Effector CD8-positive, alpha-beta T cell (primary cell): ENCODE results near the gene PRPF40A.
"Not testable (repeated sequence)": the region's sequence is repeated elsewhere in the genome, so short reads cannot be mapped to it uniquely, and the experiment has no call there.

Experiments
- DNase-seq: peaks from one replicate; lab custom pipeline; 2025; lab: John Stamatoyannopoulos, UW
- total RNA-seq, 4 experiments: gene quantifications; one replicate each; lab custom pipeline; 2026; lab: John Stamatoyannopoulos, UW

PRPF40A gene
- total RNA-seq, result 219 to 278 (median 252) reads per million in 4 experiments

DNA sequence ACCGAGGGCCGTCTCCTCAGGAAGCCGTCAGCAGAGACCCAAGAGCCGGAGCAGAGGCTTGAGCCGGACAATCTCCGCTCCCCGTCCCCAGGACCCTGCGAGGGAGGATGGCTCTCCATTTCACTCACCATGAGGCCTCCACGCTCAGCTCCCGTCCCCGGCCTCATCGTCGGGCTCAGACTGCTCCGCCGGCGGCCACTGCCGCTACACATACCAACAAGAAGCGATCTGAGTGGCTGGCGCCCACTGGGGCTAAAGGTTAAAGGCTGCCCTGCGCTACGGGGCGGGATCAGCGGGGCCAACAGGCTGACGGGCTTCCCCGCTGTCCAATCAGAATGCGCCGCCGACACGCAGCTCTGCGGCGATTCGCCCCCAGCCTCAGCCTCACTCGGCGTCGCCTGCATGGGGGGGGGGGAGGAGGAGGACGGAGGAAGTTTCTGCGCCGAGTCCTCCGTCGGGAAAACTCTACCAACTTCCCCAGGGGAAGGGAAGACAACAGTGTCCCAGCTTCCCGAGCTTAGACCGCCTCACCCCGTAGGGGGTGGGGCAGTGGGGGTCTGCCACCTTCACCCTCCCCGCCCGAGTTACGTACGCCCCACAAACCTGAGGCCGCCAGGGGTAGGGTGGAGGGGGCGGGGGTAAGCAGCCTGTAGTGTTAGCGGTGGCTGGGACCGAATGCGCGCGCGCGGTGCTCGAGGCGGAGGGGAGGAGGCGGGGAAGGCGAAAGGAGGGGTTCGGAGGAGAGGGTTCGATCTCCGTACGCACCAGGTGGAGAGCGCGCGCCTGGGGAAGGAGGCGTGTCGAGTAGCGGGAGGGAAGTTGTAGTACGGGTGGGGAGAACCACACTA is at the start of gene PRPF40A:
PRPF40A (minus strand) TSS at position 234 of the 848 bp plus-strand sequence; CDS start at position 212, 22 bp downstream.
- peak; percentile 98 for DNase-seq

DNA sequence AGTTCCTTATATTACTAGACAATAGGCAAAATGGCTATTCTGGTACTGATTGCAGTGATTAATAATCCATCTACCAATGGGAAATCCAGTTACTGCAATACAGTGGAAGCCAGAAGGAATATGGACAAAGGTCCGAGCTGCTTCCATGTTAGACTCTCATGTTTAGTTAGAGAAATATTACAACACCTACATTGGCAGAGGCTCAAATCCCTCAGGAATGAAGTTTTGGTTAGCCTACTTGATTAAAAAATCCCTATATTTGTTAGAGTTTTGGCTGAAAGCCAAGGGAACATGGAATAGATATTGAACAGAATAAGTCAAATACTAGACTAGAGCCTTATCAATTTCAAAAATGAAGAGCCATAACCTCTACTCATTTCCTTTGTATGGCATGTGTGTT is 49.7 kb upstream of the PRPF40A start:
- no peak for DNase-seq

DNA sequence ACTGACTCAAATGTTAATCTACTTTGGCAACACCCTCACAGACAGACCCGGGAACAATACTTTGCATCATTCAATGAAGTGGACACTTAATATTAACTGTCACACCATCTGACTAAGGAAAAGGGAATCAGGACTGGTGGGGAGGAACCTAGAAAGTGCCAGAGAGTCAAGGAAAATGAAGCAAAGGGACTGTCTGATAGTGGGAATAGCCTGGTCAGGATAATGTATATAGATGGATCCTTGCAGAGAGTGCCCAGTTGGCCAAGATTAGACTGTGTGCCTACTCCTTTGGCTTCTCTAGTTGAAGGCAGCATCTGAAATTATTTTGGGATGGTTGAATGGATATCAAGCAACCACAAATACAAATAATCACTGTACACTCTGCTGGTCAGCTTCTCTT is 46.4 kb upstream of the PRPF40A start:
- DNase-seq, result no peak

DNA sequence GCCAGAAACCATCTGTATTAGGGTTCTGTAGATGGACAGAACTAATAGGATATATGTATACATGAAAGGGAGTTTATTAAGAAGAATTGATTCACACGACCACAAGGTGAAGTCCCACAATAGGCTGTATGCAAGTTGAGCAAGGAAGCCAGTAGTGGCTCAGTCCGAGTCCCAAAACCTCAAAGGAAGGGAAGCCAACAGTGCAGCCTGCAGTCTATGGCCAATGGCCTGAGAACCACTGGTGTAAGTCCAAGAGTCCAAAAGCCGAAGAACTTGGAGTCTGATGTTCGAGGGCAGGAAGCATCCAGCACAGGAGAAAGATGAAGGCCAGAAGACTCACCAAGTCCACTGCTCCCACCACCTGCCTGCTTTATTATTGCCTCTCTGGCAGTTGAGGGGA is 45.9 kb upstream of the PRPF40A start:
- not testable (repeated sequence) for DNase-seq

DNA sequence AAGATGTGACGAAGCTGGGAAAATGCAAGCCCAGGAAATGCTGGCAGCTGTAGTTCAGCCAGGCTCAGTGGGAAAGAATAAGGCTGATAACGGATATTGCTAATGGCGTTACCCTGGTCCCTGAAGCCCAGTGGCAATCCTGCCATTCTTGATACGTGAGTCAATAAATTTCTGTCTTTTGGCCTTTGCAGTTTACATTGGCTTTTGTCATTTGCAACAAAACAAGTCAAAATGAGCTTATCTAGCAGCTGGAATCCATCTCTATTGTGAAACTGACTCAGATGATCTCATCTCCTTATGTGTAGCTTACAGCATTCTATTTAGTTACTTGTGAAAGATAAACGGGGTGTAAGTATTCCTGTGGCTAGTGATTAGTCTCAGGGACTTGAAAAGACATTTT is 44.9 kb upstream of the PRPF40A start:
- no peak for DNase-seq

DNA sequence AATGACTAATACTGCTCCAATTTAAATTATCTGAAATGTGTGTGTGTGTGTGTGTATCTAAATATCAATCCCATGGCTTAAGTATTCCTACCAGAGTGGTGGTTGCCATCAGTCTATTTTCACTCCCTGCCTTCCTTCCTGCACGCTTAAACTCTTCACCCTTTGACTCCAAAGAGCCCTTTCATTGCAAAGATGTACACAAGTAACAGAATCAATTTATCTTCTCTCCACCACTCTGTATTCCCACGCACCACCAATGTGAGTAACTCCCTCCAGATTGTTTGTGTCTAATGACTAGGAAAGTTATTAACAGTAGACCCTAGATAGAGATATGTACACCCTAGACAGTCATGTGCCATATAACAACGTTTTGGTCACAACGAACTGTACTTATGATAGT is 44.0 kb upstream of the PRPF40A start:
- no peak for DNase-seq

DNA sequence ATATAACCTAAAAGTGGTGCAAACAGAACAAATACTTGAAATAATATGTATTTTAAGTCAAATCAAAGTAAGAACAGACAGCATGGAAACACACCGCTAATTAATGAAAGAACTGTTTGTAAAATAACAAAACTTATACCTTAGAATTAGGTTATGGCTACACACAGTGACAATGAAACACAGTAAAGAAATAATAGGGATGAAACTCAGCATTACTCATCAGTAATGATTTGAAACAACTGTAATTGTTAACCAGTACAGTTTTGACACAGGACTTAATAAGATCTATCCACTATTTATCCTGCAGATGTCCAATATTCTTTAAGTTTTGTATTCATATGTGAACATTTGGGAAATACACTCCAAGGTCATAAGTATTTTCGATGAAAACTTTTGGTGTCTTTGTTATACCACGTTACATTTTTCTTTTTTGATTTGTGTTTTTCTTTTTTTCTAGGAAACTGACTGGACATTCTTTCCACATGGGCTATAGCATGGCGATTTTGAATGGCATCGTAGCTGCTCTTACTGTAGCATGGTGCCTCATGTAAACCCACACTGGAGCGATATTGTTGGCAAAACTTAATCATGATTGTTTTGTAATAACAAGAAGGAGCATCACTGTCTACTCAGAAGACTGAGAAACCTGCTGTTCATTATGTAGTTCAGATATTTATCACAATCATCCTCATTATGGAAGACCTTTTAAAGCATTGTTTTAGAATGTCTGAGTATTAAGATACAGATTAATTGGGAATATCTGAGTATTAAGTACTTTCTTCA is 42.2 kb upstream of the PRPF40A start:
- no peak for DNase-seq

DNA sequence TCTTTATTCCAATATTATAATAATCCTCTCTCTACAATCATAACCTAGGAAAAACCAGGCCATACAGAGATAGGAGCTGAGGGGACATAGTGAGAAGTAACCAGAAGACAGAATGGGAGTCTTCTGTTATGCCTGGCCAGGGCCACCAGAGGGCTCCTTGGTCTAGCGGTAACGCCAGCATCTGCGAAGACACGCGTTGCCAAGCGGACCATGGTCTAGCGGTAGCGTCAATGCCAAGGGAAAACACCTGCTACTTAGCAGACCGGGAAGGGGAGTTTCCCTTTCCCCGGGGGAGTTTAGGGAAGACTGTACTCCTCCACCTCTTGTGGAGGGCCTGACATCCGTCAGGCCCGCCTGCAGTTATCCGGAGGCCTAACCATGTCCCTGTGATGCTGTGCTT is 37.8 kb upstream of the PRPF40A start:
- DNase-seq, result no peak

DNA sequence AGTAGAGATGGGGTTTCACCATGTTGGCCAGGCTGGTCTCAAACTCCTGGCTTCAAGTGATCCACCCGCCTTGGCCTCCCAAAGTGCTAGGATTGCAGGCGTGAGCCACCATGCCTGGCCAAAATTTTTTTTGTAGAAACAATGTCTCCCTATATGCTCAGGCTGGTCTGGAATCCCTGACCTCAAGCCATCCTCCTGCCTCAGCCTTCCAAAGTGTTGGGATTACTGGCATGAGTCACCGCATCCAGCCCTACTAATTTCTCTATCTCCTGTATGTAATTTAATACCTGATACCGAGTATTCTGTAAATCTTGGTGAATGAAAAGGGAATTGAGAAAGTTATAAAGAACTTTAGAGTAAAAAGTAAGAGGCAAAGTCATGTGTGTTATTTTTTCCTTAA is 30.5 kb upstream of the PRPF40A start:
- not testable (repeated sequence) for DNase-seq

DNA sequence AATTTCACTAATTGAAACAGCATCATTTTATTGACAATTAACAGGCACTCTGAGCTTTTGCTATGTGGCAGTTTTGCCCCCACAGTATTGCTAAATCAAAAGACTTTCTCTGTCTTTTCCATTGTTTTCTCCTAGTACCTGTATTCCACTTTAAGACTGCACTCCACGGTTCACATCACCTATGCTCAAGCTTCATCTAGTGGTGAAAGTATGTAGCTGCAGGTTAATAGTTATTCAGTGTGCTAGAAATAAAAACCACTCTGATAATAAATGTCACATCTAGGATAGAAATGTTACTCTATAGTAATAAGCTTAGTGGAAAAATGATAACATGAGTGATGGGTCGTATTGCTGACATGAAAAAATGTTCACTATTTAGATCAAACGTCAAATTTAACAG is 25.7 kb upstream of the PRPF40A start:
- DNase-seq, result no peak

DNA sequence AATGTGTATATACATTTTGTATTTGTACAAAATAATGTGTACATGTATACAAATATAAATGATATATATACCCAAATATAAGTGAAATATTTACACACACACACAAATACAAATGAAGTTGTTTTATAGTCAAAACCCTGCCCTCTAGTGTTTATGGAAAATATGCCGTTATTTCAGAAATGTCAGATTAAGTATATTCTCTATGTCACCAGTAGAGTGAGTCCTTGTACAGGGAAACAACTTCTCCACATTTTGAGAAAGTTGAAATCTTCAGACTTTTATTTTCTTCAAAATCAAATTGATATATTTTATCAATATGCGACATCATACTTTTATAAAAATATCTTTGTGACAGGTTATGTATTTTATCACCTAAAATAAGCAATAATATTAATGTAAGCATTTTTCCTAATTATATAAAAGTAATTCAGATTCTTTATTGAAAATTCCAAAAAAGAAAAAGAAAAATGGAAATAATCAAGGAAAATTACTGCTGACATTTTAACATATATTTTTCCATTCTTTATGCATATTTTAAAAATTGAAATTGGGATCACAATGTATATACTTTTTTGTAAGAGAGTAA is 23.6 kb upstream of the PRPF40A start:
- DNase-seq, result no peak

DNA sequence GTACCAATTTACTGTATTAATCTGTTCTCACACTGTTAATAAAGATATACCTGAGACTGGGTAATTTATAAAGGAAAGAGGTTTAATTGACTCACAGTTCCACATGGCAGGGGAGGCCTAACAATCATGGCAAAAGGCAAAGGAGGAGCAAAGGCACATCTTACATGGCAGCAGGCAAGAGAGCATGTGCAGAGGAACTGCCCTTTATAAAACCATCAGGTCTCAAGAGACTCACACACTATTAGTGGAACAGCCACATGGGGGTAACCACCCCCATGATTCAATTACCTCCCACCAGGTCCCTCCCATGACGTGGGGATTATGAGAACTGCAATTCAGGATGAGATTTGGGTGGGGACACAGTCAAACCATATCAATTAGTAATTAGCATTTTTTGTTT is 22.4 kb upstream of the PRPF40A start:
- not testable (repeated sequence) for DNase-seq

DNA sequence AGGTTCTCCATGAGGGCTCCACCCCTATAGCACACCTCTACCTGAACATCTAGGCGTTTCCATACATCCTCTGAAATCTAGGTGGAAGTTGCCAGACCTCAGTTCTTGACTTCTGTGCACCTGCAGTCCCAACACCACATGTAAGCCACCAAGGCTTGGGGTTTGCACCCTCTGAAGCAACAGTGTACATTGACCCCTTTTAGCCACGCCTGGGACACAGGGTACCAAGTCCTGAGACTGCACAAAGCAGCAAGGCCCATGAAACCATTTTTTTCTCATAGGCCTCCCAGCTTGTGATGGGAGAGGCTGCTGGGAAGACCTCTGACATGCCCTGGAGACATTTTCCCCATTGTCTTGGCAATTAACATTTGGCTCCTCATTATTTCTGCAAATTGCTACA is 21.2 kb upstream of the PRPF40A start:
- no peak for DNase-seq

DNA sequence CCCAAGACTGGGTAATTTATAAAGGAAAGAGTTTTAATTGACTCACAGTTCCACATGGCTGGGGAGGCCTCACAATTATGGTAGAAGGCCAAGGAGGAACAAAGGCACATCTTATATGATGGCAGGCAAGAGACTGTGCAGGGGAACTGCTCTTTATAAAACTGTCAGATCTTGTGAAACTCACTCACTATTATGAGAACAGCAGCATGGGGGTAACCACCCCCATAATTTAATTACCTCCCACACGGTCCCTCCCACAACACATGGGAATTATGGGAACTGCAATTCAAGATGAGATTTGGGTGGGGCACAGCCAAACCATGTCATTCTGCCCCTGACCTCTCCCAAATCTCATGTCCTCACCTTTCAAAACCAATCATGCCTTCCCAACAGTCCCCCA is 20.2 kb upstream of the PRPF40A start:
- not testable (repeated sequence) for DNase-seq

DNA sequence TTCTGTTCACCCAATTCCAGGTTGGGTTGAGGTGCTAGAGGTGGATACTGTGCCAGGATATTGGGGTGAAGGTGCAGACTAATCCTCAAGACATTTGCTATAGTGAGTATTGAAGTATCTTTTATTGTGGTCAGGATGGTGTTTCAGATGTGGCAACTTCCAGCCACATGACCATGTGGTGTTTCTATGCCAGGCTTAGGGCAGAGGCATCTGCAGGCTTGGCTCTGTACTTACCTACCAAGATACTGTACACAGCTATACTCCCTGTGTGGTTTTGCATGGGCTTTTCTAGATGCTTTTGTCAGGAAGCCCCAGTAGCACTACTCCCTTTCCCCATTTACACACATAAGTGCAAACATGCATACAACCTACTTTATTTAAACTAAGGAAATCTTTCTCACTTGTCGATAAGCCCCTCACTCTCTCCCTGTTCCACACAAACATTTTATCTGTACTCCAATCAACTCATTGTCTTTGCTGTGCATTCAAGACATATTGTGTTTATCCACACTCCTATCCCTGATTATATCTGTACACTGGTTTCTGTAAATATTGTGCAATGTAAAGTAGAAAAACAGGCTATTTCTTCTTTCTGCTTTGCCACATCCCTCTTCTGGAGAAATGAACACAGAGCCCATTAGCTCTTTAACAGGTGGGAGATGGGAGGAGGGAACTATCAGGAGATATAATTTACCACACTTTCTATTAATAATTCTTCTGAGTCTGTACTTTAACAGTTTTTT is 13.5 kb upstream of the PRPF40A start:
- peak; percentile 5 for DNase-seq

DNA sequence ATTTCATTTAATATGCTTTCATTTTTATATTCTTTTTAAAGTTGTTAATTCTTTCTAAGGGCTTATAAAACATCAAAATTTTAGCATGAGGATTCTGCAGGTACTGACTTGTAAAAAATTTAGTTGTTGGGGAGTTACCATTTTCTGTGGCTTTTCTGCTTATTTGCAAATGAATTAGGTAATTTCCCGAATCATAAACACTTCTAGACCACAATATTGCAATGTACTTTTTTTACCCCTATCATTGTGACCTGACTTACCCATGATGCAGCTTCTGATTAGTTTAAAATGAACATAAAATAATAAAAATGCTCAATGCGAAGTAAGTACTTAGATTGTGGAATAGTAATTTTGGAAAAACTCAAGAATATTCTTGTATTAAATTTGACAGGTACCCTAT is 12.6 kb upstream of the PRPF40A start:
- no peak for DNase-seq

DNA sequence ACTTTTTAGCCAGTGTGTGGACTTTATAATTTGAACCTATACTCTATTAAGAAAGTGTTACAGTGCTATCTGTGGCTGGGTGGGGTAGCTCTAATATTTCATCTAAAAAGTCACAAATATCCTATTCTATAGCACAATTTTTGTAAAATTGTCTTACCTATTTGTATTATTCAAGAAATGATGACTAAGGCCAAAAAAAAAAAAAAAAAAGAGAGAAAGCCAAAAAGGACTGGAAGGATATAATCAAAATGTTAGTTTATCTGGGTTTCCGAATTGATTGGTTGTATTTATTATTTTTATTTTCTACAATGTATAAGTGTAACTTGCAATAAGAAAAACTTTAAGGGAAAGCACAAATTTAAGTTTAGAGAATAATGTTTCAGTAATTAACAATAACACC is 6.7 kb upstream of the PRPF40A start:
- DNase-seq, result no peak

DNA sequence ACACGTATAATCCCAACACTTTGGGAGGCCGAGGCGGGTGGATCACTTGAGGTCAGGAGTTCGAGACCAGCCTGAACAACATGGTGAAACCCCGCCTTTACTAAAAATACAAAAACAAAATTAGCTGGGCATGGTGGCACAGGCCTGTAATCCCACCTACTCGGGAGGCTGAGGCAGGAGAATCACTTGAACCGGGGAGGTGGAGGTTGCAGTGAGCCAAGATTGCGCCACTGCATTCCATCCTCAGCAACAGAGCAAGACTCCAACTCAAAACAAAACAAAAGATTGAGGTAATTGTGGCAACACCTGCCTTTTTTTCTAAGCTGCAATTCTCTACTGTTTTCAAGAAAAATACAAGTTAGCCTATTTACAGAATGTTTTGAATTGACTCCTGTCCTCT is 5.4 kb upstream of the PRPF40A start:
- not testable (repeated sequence) for DNase-seq

DNA sequence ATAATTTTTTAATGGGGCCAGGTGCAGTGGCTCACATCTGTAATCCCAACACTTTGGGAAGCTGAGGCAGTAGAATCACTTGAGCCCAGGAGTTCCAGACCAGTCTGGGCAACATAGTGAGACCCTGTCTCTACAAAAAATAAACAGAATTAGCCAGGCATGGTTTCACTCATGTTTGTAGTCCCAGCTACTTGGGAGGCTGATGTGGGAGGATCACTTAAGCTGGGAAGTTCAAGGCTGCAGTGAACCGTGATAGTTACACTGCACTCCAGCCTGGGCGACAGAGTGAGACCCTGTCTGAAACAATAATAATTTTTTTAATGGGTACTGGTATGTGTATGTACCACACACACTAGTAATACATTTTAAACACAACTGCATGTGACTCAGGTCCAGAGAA is 3.5 kb upstream of the PRPF40A start:
- DNase-seq, result no peak

DNA sequence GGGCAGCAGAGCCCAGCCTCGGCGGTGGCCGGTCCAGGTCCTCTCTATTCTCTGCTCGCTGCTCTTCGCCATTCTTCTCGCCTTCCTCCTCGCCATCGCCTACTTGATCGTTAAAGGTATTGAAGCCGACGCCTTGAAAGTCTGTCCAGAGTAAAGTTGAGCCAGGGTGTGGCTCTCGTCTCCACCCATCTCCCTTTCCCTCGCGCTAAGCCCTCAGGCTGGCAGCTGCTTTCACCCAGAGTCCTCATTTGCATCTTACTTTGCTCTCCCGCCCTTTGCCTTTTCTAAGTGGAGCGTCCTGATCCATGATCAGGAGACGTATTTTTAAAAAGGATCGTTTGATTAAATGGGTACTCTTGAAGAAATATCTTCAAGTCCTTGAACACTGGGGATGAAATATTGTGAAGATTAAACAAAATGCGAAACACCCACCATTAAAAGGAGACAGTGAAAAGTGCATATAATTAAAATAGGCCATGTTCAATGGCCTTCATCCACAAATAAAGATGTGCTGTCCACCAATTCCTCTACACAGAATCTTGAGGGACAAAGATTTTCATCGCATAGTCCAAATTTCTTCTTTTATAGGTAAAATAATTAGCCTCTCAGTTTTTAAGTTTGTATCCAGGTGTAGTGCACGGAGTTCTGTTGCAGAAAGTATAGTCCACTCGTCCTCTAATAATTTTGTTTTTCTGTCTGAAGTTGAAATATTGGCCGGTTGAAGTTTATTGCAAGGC is 1.8 kb upstream of the PRPF40A start:
- no peak for DNase-seq
